Endodermal cell (in vitro differentiated cells): ENCODE results near the gene DPP10. TPM values are rescaled to one million over a fixed set of nuclear protein-coding genes. Genes with fewer than 3 reads are reported as not detected.
"Not testable (repeated sequence)": the region's sequence is repeated elsewhere in the genome, so short reads cannot be mapped to it uniquely, and the experiment has no call there.

Source experiments
- DNase-seq: peaks from one replicate; pipeline ENCODE4 v3.0.0-alpha.2; 2017
- H3K27ac ChIP-seq: 2 replicates; pipeline ENCODE4 v1.5.1; 2013; ENCODE audit warnings: mild to moderate bottlenecking, low read depth, low read length, moderate library complexity
- H3K27me3 ChIP-seq: 2 replicates; pipeline ENCODE4 v1.6.1; 2013; ENCODE audit warnings: mild to moderate bottlenecking, low read length, moderate library complexity; ENCODE audit not compliant: insufficient read depth, control insufficient read depth, poor library complexity, severe bottlenecking
- H3K36me3 ChIP-seq: 2 replicates; pipeline ENCODE4 v1.7.0; 2013; ENCODE audit warnings: mild to moderate bottlenecking, low read length, moderate library complexity; ENCODE audit not compliant: control insufficient read depth, insufficient read depth
- H3K4me1 ChIP-seq: one replicate; pipeline ENCODE4 v1.7.0; 2013; ENCODE audit warnings: low read length; ENCODE audit not compliant: control insufficient read depth, insufficient read depth
- H3K4me3 ChIP-seq: 2 replicates; pipeline ENCODE4 v1.5.1; 2013; ENCODE audit warnings: mild to moderate bottlenecking, low read length, moderate library complexity
- H3K9ac ChIP-seq: 2 replicates; pipeline ENCODE4 v1.6.1; 2013; ENCODE audit warnings: mild to moderate bottlenecking, low read length, moderate library complexity; ENCODE audit not compliant: poor library complexity, severe bottlenecking; ENCODE audit errors: extremely low read depth
- H3K9me3 ChIP-seq: 2 replicates; pipeline ENCODE4 v1.6.1; 2013; ENCODE audit warnings: mild to moderate bottlenecking, low read length, moderate library complexity; ENCODE audit not compliant: control insufficient read depth
- H3K27ac Mint-ChIP-seq: 2 replicates; pipeline ENCODE4 v1.8.0; 2020; ENCODE audit warnings: mixed read lengths
- H3K27me3 Mint-ChIP-seq: 2 replicates; pipeline ENCODE4 v1.8.0; 2021; ENCODE audit warnings: mild to moderate bottlenecking, mixed read lengths; ENCODE audit not compliant: insufficient read depth
- H3K36me3 Mint-ChIP-seq: 2 replicates; pipeline ENCODE4 v1.8.0; 2020; ENCODE audit warnings: low read depth, mixed read lengths
- H3K4me1 Mint-ChIP-seq: 2 replicates; pipeline ENCODE4 v1.8.0; 2020; ENCODE audit warnings: mixed read lengths
- H3K4me3 Mint-ChIP-seq: 2 replicates; pipeline ENCODE4 v1.8.0; 2020; ENCODE audit warnings: mild to moderate bottlenecking, moderate library complexity, mixed read lengths
- H3K9me3 Mint-ChIP-seq: 2 replicates; pipeline ENCODE4 v1.8.0; 2020; ENCODE audit warnings: mild to moderate bottlenecking, mixed read lengths
- CTCF ChIP-seq: fragments of 200-600 bp; sonication (generic); conservative IDR thresholded peaks from 2 replicates; pipeline ENCODE4 v1.5.0; 2021; ENCODE audit warnings: antibody characterized with exemption, mild to moderate bottlenecking
- WGBS, 2 experiments: methylation state at CpG; one replicate each; pipeline versions ENCODE4 v1.1.5 to v1.1.7; 2013; ENCODE audit warnings: missing lambda C conversion rate in 2 of 2, mixed read lengths in 1 of 2; ENCODE audit not compliant: insufficient coverage in 1 of 2, insufficient read length in 1 of 2; 5-methylcytosine and 5-hydroxymethylcytosine counted together
- total RNA-seq, 2 donors: library from RNA; stranded (reverse); fragmentation: NEBNext Ultra II Directional in 1 of 2; extraction: Animal tissue kit (Norgen Biotek cat#: 25700) in 1 of 2; gene quantifications; 2 replicates in 1 of 2; 3 replicates in 1 of 2; pipeline ENCODE4 v1.2.1, GENCODE V29; 2021

DPP10 gene
- total RNA-seq, 2 donors from 2014 or later: 8.2 to 19.2 TPM

DNA sequence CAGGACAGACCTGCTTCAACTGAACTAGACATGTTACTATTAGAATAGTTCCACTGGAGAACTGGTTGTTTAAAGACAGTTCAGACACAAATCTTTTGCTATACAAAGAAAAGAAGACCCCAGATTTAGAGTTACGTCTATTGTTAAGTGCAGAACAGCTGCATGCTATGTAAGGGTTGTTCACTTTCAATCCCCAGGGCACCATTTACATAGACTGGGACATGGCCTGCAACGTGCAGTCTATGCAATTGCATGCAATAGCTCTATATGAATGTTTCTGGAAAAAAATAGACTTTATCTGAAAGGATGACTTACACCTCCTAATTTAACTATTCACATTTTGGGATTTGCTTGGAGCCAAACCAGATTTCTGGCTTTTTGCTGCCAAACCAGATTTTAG, 36.1 kb upstream of the DPP10 start:
- WGBS, 2 experiments: 92 to 100% methylated on average over 1 to 2 of the region's 2 CpGs
- Histone ChIP-seq H3K9ac (no peak overlapping the region), H3K9me3 (peaks cover 4% of the 10 kb centered on the region), H3K4me3 (no peak overlapping the region), H3K27me3 (no peaks in the 10 kb centered on the region), H3K4me1 (no peaks in the 10 kb centered on the region), H3K27ac (no peak overlapping the region), H3K36me3 (no peaks in the 10 kb centered on the region)
- DNase-seq: no peak
- Mint-ChIP-seq H3K27ac (no peak overlapping the region), H3K4me3 (no peak overlapping the region), H3K27me3 (no peaks in the 10 kb centered on the region), H3K36me3 (no peaks in the 10 kb centered on the region), H3K4me1 (no peaks in the 10 kb centered on the region), H3K9me3 (peaks cover 18% of the 10 kb centered on the region)
- TF ChIP-seq CTCF: no peak

DNA sequence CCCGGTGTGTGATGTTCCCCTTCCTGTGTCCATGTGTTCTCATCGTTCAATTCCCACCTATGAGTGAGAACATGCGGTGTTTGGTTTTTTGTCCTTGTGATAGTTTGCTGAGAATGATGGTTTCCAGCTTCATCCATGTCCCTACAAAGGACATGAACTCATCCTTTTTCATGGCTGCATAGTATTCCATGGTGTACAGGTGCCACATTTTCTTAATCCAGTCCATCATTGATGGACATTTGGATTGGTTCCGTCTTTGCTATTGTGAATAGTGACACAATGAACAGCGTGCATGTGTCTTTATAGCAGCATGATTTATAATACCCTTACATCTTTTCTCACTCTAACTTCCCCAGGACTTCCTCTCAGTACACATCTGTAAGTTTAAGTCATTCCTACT, 35.1 kb upstream of the DPP10 start:
- not testable (repeated sequence) for H3K4me1 Mint-ChIP-seq, H3K27ac ChIP-seq, H3K4me1 ChIP-seq, H3K4me3 ChIP-seq, H3K27me3 Mint-ChIP-seq, H3K36me3 Mint-ChIP-seq, H3K4me3 Mint-ChIP-seq, H3K9me3 ChIP-seq, H3K36me3 ChIP-seq, H3K27me3 ChIP-seq, H3K27ac Mint-ChIP-seq, H3K9ac ChIP-seq, DNase-seq
- peaks cover 18% of the 10 kb centered on the region for H3K9me3 Mint-ChIP-seq
- 97 to 100% methylated on average over 2 of the region's 5 CpGs for WGBS, 2 experiments

DNA sequence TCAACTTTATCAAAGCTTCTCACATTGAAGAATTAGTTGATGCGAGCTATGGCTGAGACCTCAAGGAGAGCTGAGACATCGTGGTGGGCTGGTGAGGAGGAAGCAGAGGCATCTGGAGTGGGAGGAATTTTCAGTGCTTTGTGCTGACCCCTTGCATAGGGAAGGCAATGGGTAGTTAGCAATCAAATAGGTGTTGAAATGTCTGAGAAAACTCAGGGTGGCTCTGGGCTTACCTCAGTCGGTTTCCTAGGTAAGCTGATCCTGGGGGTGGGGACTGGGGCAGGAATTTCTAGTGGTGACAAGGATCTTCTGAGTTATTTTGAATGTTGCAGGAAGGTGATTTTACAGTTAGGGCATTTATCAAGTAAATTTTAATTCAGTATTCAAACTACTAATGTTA, 20.7 kb upstream of the DPP10 start:
- H3K4me1 ChIP-seq: no peaks in the 10 kb centered on the region
- no peak overlapping the region for H3K9ac ChIP-seq
- H3K4me3 ChIP-seq: no peak overlapping the region
- no peak overlapping the region for H3K4me3 Mint-ChIP-seq
- H3K4me1 Mint-ChIP-seq: peaks cover 5% of the 10 kb centered on the region
- no peaks in the 10 kb centered on the region for H3K36me3 ChIP-seq
- H3K9me3 Mint-ChIP-seq: no peaks in the 10 kb centered on the region
- no peaks in the 10 kb centered on the region for H3K27me3 Mint-ChIP-seq
- no peak for TF ChIP-seq CTCF
- peak; percentile 74 for DNase-seq
- H3K9me3 ChIP-seq: no peaks in the 10 kb centered on the region
- H3K36me3 Mint-ChIP-seq: no peaks in the 10 kb centered on the region
- 50 to 54% methylated on average over 1 to 3 of the region's 3 CpGs for WGBS, 2 experiments
- no peaks in the 10 kb centered on the region for H3K27me3 ChIP-seq
- no peak overlapping the region for H3K27ac ChIP-seq
- no peak overlapping the region for H3K27ac Mint-ChIP-seq

DNA sequence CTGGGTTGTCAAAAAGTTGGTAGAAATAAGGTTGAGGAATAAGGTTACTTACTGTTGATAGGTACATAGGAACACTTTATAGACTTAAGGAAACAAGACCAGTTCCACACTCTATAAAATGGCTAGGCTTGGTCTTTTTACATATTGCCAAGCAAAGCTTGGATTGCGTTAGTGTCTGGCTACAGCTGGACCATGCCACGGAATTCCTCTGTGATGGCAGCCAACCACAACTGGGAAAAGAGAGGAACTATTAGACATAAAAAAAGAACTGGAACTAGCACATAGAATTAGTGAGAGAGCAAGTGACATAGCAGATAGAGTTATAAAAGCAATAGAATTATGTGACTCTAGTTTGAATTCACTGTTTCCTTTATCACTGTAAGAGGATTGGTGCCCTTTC, 17.7 kb upstream of the DPP10 start:
- no peak overlapping the region for H3K9ac ChIP-seq
- no peak overlapping the region for H3K4me3 Mint-ChIP-seq
- no peaks in the 10 kb centered on the region for H3K36me3 ChIP-seq
- no peak overlapping the region for H3K4me3 ChIP-seq
- TF ChIP-seq CTCF: no peak
- WGBS, 2 experiments: 94 to 100% methylated on average over 2 of the region's 2 CpGs
- no peak for DNase-seq
- H3K27me3 Mint-ChIP-seq: no peaks in the 10 kb centered on the region
- H3K27me3 ChIP-seq: no peaks in the 10 kb centered on the region
- no peaks in the 10 kb centered on the region for H3K9me3 Mint-ChIP-seq
- H3K36me3 Mint-ChIP-seq: no peaks in the 10 kb centered on the region
- no peak overlapping the region for H3K27ac ChIP-seq
- no peak overlapping the region for H3K27ac Mint-ChIP-seq
- H3K9me3 ChIP-seq: no peaks in the 10 kb centered on the region
- H3K4me1 ChIP-seq: no peaks in the 10 kb centered on the region
- peaks cover 5% of the 10 kb centered on the region for H3K4me1 Mint-ChIP-seq
